ENCODE data around the gene TEDC2.

DNA sequence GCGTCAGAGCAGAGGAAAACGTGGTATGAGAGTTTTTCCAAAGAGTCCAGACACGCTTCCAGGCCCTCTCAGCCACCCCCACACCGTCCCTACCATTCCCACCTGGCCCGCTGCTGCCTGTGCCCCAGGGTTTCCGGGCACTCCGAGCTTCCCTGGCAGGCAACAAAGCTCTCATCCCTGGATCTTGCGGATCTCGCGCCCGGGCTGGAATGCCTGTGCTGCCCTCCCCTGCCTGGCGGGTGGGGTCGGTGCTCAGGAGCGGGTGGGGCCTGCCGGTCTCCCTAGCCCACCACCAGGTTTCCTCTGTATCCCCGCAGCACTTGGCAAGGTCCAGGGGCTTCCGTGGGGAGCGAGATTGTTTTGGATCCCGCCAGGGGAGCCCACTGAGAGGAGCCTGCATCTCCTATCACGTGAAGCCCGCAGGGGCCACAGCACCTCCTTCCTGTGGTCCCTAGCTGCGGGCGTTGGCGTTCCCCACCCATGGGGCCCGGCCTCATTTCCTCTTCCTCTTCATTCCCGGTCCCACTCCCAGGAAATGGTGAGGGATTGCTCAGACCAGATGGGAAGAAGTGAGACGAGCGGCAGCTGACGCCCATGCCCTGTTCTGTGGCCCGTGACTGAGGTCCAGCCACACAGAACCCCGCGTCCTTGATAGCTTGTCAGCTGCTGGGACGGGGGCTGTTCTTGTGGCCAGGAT is 26.1 kb downstream of the TEDC2 start:
- TF ChIP-seq, protein P1, sequence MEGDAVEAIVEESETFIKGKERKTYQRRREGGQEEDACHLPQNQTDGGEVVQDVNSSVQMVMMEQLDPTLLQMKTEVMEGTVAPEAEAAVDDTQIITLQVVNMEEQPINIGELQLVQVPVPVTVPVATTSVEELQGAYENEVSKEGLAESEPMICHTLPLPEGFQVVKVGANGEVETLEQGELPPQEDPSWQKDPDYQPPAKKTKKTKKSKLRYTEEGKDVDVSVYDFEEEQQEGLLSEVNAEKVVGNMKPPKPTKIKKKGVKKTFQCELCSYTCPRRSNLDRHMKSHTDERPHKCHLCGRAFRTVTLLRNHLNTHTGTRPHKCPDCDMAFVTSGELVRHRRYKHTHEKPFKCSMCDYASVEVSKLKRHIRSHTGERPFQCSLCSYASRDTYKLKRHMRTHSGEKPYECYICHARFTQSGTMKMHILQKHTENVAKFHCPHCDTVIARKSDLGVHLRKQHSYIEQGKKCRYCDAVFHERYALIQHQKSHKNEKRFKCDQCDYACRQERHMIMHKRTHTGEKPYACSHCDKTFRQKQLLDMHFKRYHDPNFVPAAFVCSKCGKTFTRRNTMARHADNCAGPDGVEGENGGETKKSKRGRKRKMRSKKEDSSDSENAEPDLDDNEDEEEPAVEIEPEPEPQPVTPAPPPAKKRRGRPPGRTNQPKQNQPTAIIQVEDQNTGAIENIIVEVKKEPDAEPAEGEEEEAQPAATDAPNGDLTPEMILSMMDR (IDR thresholded peaks at IDR 0.05), result no peak
- TF ChIP-seq POLR2A (IDR thresholded peaks at IDR 0.05), result no peak
